Measurements from ENCODE around the gene RNFT2.

- TF ChIP-seq POLR2A (IDR thresholded peaks at IDR 0.05; ENCODE audit: low read length) (no peak), GATA1 (IDR thresholded peaks at IDR 0.05; ENCODE audit: low read depth, low read length) (no peak)
Measured at GRCh38 chr12:116855744-116856470, 117.8 kb downstream of the RNFT2 start.

Data from erythroblast (primary cell).